ENCODE measurements around the gene RGS7. TPM values are rescaled to one million over a fixed set of nuclear protein-coding genes. Genes with fewer than 3 reads are reported as not detected.

Gene RGS7
- total RNA-seq, 1 experiment from 2014 or later: 1.0 TPM

- Mint-ChIP-seq H3K27ac (ENCODE audit: unreplicated experiment) (no peak overlapping the region), H3K27me3 (ENCODE audit: unreplicated experiment) (no peaks in the 10 kb centered on the region), H3K36me3 (ENCODE audit: insufficient read depth, unreplicated experiment) (no peaks in the 10 kb centered on the region), H3K4me3 (ENCODE audit: low read depth, unreplicated experiment) (no peak overlapping the region), H3K9me3 (ENCODE audit: low read depth, unreplicated experiment) (no peaks in the 10 kb centered on the region), H3K4me1 (ENCODE audit: low read depth, unreplicated experiment) (no peaks in the 10 kb centered on the region)
- no peak for DNase-seq
- CTCF ChIA-PET: interaction anchor here (0.6 kb wide), 1 partner anchor 996 kb away, joined by 3 read pairs; no protein-coding TSS in a partner anchor
- TF ChIP-seq CTCF (IDR thresholded peaks at IDR 0.05; ENCODE audit: unreplicated experiment): no peak
- intact Hi-C loops (cut with micrococcal nuclease; ENCODE audit: unreplicated experiment): no loop called here
- BruUV-seq (replicated peaks): no TSS peak
Measured at GRCh38 chr1:241102664-241103063, 254.3 kb downstream of the RGS7 start.

GRCh38 chr1:241101622-241102021, 255.4 kb downstream of the RGS7 start:
- no peak for TF ChIP-seq CTCF (IDR thresholded peaks at IDR 0.05; ENCODE audit: unreplicated experiment)
- no peak overlapping the region for H3K4me3 Mint-ChIP-seq (ENCODE audit: low read depth, unreplicated experiment)
- CTCF ChIA-PET: no interaction called here
- BruUV-seq (replicated peaks): no TSS peak
- H3K4me1 Mint-ChIP-seq (ENCODE audit: low read depth, unreplicated experiment): no peaks in the 10 kb centered on the region
- intact Hi-C loops (cut with micrococcal nuclease; ENCODE audit: unreplicated experiment): no loop called here
- H3K9me3 Mint-ChIP-seq (ENCODE audit: low read depth, unreplicated experiment): no peaks in the 10 kb centered on the region
- H3K36me3 Mint-ChIP-seq (ENCODE audit: insufficient read depth, unreplicated experiment): no peaks in the 10 kb centered on the region
- no peak overlapping the region for H3K27ac Mint-ChIP-seq (ENCODE audit: unreplicated experiment)
- H3K27me3 Mint-ChIP-seq (ENCODE audit: unreplicated experiment): no peaks in the 10 kb centered on the region
- DNase-seq: no peak

- intact Hi-C loops (cut with micrococcal nuclease; ENCODE audit: unreplicated experiment): no loop called here
- Mint-ChIP-seq H3K4me1 (ENCODE audit: low read depth, unreplicated experiment) (no peaks in the 10 kb centered on the region), H3K4me3 (ENCODE audit: low read depth, unreplicated experiment) (no peak overlapping the region), H3K27ac (ENCODE audit: unreplicated experiment) (no peak overlapping the region), H3K27me3 (ENCODE audit: unreplicated experiment) (no peaks in the 10 kb centered on the region), H3K9me3 (ENCODE audit: low read depth, unreplicated experiment) (no peaks in the 10 kb centered on the region), H3K36me3 (ENCODE audit: insufficient read depth, unreplicated experiment) (no peaks in the 10 kb centered on the region)
- no peak for TF ChIP-seq CTCF (IDR thresholded peaks at IDR 0.05; ENCODE audit: unreplicated experiment)
- no peak for DNase-seq
- no TSS peak for BruUV-seq (replicated peaks)
- CTCF ChIA-PET: no interaction called here
Measured at GRCh38 chr1:241097479-241097878, 259.5 kb downstream of the RGS7 start.

GRCh38 chr1:241096982-241097381, 260.0 kb downstream of the RGS7 start:
- intact Hi-C loops (cut with micrococcal nuclease; ENCODE audit: unreplicated experiment): no loop called here
- no peaks in the 10 kb centered on the region for H3K27me3 Mint-ChIP-seq (ENCODE audit: unreplicated experiment)
- no peaks in the 10 kb centered on the region for H3K36me3 Mint-ChIP-seq (ENCODE audit: insufficient read depth, unreplicated experiment)
- H3K4me1 Mint-ChIP-seq (ENCODE audit: low read depth, unreplicated experiment): no peaks in the 10 kb centered on the region
- DNase-seq: no peak
- BruUV-seq (replicated peaks): no TSS peak
- no peak overlapping the region for H3K4me3 Mint-ChIP-seq (ENCODE audit: low read depth, unreplicated experiment)
- TF ChIP-seq CTCF (IDR thresholded peaks at IDR 0.05; ENCODE audit: unreplicated experiment): no peak
- H3K27ac Mint-ChIP-seq (ENCODE audit: unreplicated experiment): no peak overlapping the region
- CTCF ChIA-PET: no interaction called here
- no peaks in the 10 kb centered on the region for H3K9me3 Mint-ChIP-seq (ENCODE audit: low read depth, unreplicated experiment)

All from Calu3 (cell line).